ENCODE measurements around the gene TNNT2. TPM values are rescaled to one million over a fixed set of nuclear protein-coding genes. Genes with fewer than 3 reads are reported as not detected.

Gene TNNT2
- total and polyA plus RNA-seq, 2 donors (not counting 3 experiments of a cell fraction or from before 2014, with no cell fraction given) = not detected

- Histone ChIP-seq H2AFZ (ENCODE audit: low read depth, low read length) (no peak overlapping the region), H3K4me2 (ENCODE audit: insufficient read depth, low read length) (no peak overlapping the region), H3K27me3 (ENCODE audit: control insufficient read depth in 2 of 2, insufficient read depth in 2 of 2, low read length in 2 of 2) (peaks cover 0 to 3% of the 10 kb centered on the region in 2 experiments), H3K36me3 (ENCODE audit: control insufficient read depth in 2 of 2, extremely low read depth in 1 of 2, insufficient read depth in 2 of 2, low read length in 2 of 2) (no peaks in the 10 kb centered on the region), H3K9ac (replicated peaks; ENCODE audit: extremely low read depth, insufficient read depth, low read length) (no peak overlapping the region), H3K4me1 (ENCODE audit: control insufficient read depth, extremely low read depth, insufficient read depth, low read length) (peaks cover 4% of the 10 kb centered on the region), H3K4me3 (replicated peaks in 1 of 3; ENCODE audit: insufficient read depth in 1 of 3, low read depth in 1 of 3, low read length in 3 of 3) (no peak overlapping the region), H4K20me1 (replicated peaks; ENCODE audit: control insufficient read depth, extremely low read depth, insufficient read depth, low read length) (no peaks in the 10 kb centered on the region), H3K27ac (ENCODE audit: insufficient read depth, low read depth, low read length) (no peak overlapping the region), H3K79me2 (ENCODE audit: control insufficient read depth, insufficient read depth, low read length) (no peaks in the 10 kb centered on the region), H3K9me3 (replicated peaks; ENCODE audit: control insufficient read depth, insufficient read depth, low read length) (no peaks in the 10 kb centered on the region), H3K9me1 (replicated peaks; ENCODE audit: control insufficient read depth, extremely low read depth, insufficient read depth, low read length) (no peaks in the 10 kb centered on the region)
- no peak for FAIRE-seq
- no TSS peak for BruUV-seq (replicated peaks)
- ChIA-PET POLR2A (no interaction called here), CTCF (interaction anchor here (0.7 to 6.8 kb wide), 12 partner anchors 8 to 150 kb away, joined by 3 to 109 read pairs (median 3); no protein-coding TSS in a partner anchor)
- TF ChIP-seq FOS (IDR thresholded peaks at IDR 0.05; ENCODE audit: borderline replicate concordance, insufficient read depth, low read length) (no peak), CTCF (IDR thresholded peaks at IDR 0.05; ENCODE audit: extremely low read depth in 1 of 2, insufficient read depth in 1 of 2, low read depth in 1 of 2, low read length in 2 of 2) (no peak), MAX (IDR thresholded peaks at IDR 0.05; ENCODE audit: insufficient read depth, insufficient read length) (no peak), POLR2A (IDR thresholded peaks at IDR 0.05; ENCODE audit: low read depth, low read length) (no peak), JUN (IDR thresholded peaks at IDR 0.05; ENCODE audit: borderline replicate concordance, insufficient read depth, insufficient read length, low read depth) (no peak), EZH2 (IDR thresholded peaks at IDR 0.05; ENCODE audit: borderline replicate concordance, low read depth, low read length, severe bottlenecking) (no peak), POLR2AphosphoS5 (IDR thresholded peaks at IDR 0.05; ENCODE audit: insufficient read depth, low read depth, low read length) (no peak), MYC (IDR thresholded peaks at IDR 0.05; ENCODE audit: low read depth, low read length) (no peak), GATA2 (IDR thresholded peaks at IDR 0.05; ENCODE audit: insufficient read depth, insufficient read length, low read depth, low read length) (no peak)
- peak; percentile 3 for DNase-seq (ENCODE audit: low read depth, low spot score)
- intact Hi-C loops (cut with micrococcal nuclease) = no loop called here
- dilution Hi-C loops (cut with MboI; ENCODE audit: extremely low pct_ligation_motif_present, low sequenced_read_pairs) = no loop called here
Observed at GRCh38 chr1:201363467-201363866, 14.0 kb downstream of the TNNT2 start.

Measured in endothelial cell of umbilical vein (primary cell).